Non-pigmented ciliary epithelial cell (primary cell): ENCODE results near the gene KIRREL3.

ENCODE experiments used
- DNase-seq: peaks from one replicate; pipeline ENCODE4 v3.0.0-alpha.2; 2010; ENCODE audit warnings: low read depth

The KIRREL3 gene

DNA sequence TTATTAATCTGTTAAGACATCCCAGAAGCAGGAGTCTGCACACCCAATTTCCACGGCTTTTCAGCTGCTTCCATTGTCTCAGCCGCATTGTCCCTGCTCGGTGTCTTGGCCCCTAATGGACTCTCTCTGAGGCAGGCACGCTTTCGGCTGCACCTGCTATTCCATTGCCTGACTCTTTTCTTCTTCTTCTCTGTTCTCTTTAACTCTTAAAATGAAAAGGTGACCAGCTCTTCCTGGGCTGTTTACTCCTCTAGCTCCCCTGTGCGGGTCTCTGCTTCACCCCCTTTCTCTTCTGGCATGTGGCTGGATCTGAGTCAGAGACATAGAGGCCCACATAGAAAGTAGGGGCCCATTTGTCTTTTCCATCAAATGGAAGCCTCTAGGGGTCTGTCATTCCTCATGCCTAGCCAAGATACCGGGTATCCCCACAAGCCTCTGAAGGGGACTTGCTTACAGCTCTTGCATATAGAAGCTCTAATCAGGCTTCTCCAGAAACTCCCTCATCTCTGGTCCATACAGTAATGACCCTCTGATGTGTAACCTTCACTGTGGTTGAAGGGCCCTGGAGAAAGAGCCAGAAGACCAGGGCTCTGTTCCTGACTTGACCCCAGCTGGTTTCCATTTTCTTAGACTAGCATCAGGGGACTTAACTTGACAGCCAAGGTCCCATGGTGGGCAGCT, 401.2 kb downstream of the KIRREL3 start:
- no peak for DNase-seq

DNA sequence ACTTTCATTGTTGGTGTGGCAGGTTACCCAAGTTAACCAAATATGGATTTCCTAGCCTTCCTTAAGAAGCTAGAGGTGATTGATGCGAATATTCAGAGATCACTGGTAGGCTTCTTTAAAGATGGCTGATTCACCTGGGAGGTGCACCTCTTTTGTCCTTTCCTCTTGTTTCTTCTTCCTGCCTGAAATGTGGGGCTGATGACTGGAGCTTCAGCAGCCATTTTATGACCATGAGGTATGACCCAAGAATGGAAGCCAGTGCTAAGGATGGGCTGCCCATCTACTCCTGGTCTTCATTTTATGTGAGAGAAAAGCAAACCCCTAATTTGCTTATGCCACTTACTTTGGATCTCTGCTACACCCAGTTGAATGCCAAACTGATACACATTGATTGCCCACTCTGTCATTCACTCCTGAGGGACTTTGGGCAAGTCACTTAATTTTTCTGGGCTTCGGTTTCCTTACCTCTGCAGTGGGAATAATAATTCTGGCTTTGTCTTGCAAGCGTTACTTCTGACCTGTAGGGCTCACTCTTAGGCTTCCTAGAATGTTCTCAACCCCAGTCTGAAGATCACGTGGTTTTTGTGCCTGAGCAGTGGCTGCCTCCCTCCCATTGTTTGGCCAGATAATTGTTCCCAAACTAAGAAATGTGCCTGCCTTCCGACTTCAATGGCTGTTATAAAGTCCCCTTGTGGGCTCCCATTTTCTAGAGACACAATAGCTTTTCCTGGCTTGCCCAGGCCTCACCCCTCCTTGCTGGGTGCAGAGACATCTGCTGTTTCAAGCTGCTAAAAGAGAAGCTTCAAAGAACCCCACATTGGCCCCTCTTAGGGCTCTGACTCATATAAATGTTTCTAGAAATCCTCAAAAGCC, 402.0 kb downstream of the KIRREL3 start:
- no peak for DNase-seq

DNA sequence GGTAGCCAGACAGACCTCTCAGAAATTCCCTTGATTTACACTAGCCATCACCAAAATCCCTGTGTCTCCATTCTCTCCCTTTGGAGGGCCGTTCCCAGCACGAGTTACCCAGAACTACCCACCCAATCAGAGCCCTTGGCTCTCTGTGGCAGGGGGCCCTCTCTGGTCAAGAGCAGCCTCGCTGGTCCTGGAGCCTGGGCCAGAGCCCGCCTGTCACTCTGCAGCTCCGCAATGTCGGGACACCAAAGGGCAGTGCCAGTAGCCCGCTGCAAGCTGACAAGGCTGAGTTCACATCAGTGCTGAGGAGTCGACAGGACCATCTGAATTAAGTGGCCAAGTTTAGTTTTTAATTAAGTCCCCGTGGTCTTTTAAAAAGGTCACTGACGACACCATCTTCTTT, 403.5 kb downstream of the KIRREL3 start:
- DNase-seq: no peak

DNA sequence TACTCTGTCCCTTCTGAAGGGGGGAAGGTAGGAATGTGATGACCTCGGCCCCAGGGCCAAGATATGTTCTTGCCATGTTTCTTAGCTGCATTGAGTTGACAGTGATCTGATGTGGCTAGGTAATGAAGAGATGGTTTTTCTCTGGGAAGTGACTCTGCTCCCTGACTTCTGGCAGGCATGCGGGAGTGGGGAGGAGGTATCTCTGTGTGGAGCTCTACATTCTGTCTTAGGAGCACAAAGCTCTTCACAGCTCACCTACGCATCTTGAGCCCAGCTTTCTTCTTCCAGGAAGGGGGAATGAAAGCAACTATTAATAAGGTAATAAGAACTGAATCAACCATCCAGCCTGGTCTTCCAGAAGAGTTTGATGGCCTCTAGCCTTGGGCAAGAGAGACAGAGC, 404.1 kb downstream of the KIRREL3 start:
- no peak for DNase-seq

DNA sequence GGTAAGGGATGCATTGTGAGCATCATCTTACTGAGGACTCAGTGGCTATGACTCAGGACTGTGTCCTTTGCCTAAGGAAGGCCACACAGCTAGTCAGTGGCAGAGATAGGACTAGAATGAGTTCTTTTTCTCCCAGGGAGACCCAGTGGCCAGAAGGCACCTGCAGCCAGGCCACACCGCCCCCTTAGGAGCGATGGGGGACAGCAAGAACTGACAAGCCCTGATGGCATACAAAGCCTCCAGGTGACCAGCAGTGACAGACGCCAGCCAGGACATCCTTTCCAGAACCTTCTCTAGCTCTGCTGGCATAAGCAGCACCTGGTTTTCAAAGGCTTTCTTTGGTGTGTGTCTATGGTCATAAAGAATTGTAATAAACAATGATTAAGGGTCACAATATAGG, 405.0 kb downstream of the KIRREL3 start:
- no peak for DNase-seq

DNA sequence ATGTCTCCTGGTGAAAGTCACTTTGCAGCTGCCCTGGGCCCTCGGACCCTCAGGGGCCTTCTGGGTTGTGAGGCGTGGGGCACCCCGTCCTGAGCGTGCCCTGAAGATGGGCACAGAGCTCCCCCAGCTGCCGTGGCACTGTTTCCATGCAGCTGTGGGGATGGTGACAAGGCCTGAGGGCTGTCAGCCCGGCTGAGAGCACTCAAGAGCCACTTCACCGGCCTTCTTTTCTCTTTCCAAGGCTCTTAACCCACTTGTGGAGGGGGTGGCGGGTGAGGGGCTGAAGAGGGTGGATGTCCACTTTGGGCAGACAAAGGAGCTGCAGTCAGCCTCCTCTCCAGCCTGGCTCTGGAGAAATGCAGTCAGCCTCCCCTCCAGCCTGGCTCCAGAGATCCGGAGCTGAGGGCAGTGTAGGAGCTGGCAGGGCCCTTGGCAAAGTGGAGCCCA, 405.6 kb downstream of the KIRREL3 start:
- no peak for DNase-seq

DNA sequence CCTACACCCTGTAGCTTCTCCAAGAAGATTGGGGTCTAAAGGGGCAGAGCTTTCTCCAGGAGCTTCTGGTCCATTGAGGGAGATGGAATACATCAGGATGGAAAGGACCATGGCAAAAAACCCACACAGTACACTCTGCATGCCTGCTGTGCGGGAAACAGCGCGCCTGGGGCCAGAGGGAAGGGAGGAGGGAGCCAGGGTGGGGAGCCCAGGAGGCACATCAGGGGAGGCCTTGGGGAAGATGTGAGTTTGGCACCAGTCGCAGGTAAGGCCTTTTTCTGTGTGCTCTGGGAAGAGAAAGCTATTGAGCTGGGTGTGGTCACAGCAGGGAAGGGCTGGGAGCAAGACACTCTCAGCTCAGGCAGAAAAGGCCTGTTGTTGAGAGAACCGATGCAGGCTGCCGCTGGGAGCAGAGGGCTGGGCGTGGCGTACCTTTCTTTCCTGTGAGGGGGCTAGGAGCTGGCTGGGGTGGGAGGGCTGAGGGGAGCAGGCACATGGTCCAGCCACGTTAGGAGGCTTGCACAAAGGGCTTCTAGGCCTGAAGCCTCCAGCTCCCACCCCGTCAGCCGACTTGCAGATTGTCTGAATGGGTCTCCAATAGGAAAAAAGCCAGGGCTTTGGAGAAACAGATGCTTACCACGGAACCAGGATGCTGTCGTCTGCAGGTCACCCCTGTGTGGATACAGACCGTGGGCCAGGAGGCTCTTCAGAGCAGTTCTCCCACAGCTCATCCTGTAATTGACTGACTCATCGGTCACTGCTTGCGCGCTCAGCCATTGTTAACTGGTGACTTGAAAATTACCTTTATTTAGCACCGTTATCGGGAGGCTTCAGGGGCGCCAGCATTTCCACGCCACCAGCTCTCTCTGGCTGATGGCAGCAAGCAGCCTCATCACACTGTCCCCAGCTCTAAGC, 407.8 kb downstream of the KIRREL3 start:
- no peak for DNase-seq

DNA sequence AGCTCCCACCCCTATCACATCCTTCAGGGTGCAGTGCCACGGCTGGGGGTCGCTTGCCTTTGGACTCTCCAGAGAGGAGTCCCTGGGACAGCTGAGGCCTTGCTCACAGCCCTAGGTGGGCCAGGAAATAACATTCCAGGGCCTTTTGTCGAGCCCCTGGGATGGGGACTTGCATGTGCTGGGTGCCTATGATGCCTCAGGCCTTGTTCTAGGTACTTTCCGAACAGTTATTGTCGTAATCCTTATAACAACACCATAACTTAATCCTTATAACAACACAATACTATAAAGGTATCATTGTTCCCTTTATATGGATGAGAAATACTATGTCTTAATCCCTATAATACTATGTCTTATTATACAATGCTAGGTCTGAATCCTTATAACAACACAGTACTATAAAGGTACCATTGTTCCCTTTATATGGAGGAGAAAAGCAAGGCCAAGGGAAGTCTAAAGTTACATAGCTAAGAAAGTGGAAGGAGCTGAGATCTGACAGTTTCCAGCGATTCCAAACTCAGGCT, 408.5 kb downstream of the KIRREL3 start:
- no peak for DNase-seq

DNA sequence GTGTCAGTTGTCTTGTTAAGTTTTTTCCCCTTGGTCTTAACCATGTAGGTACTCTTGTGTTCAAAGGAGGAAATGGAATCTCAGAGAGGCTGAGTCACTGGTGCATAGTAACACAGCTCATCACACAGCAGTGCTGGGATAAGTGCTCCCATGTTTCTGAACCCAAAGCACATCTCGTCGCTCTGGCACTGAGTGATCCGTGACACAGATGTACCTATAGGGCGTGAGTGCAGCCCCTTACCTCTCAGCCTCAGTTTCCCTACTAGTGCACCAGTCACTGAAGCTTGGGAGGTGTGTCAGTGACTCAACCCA, 411.1 kb downstream of the KIRREL3 start:
- no peak for DNase-seq

DNA sequence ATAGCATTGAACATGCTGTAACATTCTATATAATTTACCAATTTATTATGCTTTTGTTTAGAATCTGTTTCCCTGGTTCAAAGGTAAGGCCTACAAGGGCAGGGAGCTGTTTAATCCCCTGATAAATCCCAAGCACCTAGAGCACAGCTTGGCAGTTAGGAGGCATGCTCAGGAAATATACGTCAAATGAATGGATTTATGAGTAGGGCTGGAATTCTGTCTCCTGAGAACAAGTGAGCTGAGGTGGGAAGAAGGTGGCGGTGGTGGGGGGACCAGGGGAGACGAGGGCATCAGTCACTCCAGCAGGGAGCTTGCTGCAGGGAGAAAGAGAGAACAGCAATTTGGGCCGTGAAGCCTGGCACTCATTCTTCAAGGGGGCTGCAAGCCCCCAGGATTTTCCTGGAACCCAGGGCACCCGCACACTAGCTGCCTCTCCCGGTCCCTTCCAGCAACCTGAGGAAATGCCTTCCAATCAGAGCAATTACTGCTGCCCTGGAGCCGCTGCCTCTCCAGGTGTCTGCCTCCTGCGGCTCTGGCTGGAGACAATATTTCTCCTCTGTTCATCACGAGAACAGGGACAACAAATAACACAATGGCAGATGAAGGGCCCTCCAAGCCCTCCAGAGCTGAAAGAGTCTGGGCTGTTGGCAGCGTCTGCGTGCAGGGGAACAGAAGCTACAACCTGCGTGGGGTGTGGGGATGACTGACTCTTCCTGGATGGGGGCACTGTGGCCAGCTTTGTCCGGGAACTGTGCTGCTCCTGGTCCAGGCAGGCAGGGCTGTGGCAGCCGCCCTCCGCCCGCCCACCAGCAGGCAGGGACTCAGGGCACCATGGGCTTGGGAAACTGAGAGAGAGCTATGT, 411.7 kb downstream of the KIRREL3 start:
- no peak for DNase-seq

DNA sequence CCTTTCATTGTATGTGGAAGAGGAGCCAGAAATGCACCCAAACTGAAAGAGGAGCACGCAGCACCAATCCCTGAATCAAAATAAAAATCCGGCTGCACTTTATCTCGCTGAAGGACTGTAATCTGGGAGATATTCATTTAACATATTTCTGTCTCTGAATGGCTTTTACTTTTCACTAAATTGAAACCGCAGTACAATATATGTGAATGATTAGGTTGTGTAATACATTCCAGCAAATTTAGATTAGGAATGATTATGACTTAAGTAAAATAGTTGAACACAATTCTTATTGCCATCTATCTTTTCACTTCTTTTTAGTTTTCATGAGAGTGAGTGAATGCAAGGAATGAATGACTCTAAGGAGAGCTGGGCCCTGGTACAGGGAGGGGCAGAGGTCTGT, 413.0 kb downstream of the KIRREL3 start:
- DNase-seq: no peak

DNA sequence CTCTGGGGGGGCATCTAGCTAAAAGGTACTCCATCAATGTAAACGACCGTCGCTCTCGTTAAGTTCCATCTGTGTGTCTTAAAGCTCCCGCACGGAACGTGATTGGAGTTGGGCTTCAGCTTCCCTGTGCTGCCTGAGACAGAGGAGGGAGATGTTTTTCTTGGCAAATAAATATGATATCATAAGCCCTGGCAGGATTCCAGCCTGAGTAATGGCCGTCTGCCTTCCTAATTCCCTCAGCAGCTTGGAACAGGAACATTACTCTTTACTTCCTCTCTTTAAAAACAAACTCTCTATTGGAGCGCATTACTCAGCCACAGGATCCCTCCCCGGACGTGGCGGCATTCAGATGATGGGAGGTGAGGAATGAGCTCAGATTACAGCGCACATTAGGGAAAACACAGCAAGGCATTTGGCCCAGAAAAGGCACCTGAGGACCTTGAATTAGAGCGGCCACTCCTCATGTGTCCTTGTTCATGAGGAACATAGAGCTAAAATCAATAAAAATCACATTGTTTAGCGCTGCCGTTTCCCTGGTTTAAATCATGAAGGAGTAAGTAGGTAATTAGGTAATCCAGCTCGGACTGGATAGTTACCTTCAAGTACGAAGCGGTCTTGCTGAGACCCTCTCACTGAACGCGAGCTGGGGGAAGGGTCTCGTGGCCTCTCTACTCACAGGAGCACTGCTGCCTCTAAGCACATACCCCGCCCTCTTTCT, 414.6 kb downstream of the KIRREL3 start:
- DNase-seq: peak; percentile 83

DNA sequence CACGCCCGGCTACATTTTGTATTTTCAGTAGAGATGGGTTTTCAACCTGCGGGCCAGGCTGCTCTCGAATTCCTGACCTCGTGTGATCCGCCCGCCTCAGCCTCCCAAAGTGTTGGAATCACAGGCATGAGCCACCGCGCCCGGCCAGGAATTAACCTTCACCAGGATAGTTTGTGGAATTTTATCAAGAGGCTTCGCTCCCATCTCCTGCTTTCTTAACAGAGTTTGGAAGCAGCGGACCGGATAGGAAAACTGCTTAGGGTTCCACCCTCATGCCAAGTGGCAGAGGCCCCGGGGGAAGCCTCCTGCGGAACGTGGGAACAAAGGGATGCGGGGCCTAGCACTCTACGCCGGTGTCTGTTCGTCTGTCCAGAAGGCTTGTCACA, 415.2 kb downstream of the KIRREL3 start:
- DNase-seq: no peak

DNA sequence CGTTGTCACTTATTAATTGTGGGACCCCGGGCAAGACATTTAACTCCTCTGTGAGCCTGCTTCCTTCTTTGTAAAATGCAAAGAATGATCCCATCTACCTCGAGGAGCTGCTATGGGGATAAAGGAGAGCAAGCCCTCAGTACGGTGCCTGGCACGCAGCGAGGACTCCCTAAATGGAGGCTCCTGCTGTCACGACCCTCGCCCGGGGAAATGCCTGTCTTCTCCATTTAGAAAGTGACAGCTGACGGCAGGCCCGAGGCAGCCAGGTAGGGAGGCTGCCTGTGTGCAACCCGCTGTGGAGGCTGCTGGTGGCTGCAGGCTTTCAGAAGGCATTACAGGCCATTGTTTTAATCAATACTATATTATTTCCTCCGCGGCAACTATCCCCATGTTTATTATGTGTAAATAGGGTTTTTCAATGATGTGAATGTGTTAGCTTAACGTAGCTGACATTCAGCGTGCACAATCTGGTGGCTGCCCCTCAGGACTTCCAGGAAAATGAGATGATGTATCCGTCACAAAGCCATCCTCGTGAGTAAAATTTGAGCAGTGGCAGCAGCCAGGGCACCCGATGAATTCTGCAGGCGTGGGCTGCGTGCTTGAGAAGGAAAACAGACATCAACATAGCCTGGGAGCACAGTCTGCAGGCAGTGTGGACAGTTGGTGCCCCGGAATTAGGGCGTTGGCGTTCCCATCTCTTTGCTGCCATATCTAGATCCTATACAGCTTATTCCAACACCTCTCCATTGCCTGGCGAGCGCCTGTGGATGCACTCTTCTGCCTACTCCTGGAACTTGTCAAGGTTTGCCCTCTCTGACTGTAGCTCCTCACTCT, 416.8 kb downstream of the KIRREL3 start:
- no peak for DNase-seq

DNA sequence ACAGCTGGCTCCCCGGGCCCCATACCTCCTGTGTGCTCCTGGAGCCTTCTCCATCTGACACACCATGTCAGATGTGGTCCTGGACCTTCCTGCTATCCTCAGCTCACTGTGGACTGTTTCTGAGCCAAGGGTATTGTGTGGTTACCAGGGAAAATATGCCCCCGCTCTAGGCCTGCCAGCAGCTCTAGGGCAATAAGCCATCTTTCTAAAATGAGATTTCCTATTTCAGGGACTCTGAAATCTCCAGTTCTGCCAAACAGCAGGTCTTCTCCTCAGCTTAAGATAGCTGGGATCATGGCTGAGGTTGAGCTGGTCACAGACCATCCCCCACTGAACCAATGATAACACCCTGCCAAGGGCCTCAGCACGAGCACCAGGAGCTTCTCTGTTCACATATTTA, 417.5 kb downstream of the KIRREL3 start:
- no peak for DNase-seq

DNA sequence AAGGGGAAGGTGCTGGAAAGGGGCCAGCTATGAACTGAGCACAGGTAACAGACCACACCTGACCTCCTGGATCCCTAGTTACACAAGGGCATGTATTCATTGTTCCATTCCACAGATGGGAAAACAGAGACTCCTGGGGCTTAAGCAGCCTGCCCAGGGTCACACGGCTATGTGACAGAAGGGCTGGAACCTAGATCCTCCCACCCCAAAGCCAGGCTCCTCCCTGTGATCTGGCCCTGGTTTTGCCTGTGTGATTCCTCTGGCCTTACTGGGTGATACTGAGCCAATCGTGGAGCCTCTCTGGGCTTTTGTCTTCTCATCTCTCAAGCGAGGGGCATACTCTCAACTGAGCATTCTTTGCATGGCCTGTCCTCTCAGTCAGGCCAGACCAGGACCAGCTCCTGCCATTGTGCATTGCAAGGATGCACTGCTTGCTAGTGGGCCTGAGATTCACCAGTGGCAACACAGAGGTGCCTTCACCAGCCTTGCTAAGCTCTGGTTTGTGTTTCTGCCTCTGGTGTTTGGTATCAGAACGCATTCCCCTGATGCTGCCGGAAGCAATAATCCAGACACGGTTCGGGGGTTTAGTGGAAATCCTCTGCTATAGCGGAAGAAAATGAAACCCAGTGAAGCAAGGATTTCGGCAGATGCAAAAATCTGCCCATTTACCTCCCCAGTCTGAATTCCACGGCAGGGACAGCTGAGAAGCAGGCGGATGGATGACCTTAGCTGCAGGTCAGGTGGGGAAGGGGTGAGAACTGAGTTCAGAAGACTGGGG, 418.5 kb downstream of the KIRREL3 start:
- DNase-seq: no peak

DNA sequence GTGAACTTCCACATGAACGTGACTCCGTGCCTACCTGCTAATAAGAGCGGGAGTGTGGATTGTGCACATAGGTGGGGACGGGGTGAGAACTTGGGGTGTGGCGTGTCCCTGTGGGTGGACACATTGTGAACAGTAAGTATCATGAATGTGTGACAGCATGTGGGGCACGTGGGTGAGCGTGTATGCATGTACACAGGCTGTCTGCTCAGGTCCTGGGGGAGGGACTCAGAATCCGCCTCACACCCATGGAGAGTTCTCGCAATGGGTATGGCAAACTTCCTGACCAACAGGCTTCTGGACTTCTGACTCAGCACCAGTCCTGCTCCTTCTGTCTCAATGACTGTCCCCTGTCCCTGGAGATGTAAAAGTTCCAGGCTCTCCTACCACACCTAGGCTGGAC, 422.1 kb downstream of the KIRREL3 start:
- DNase-seq: no peak

DNA sequence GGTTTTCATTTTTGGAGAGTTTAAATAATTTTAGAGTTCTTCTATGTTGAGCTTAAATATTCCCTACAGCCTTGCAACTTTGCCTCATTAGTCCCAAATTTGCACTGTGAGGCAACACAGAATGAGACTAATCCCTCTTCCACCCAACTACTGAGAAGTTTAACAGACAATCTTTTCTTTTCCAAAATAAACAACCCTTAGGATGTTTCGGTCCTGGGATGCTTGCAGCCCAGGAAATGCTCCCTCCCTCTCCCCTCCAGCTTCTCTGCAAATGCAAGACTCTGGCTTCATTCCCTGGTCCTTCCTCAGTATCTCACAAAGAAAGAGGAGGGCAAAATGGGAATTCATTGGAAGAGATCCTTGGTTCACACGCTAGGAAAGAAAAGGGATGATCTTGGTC, 422.5 kb downstream of the KIRREL3 start:
- no peak for DNase-seq

DNA sequence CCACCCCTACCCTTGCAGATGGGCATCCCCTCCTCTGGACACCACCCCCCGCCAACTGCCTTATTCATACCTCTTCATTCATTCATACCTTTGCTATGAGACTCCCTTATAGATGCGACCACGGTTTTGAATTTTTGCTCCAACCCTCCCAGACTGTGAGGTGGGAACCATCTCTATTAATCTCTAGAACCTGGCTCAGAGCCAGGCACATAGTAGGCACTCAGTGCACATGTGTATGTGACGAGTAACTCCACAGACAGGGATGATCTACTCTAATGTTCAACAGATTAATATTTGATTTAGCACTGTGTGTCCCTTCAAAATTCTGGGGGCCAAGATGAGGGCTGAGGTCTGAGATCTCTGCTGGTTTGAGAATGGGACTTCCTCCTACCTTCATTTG, 424.7 kb downstream of the KIRREL3 start:
- no peak for DNase-seq
